Measurements from ENCODE around the gene ZFR2.
"Not testable (repeated sequence)": the region's sequence is repeated elsewhere in the genome, so short reads cannot be mapped to it uniquely, and the experiment has no call there.

The ZFR2 gene

DNA sequence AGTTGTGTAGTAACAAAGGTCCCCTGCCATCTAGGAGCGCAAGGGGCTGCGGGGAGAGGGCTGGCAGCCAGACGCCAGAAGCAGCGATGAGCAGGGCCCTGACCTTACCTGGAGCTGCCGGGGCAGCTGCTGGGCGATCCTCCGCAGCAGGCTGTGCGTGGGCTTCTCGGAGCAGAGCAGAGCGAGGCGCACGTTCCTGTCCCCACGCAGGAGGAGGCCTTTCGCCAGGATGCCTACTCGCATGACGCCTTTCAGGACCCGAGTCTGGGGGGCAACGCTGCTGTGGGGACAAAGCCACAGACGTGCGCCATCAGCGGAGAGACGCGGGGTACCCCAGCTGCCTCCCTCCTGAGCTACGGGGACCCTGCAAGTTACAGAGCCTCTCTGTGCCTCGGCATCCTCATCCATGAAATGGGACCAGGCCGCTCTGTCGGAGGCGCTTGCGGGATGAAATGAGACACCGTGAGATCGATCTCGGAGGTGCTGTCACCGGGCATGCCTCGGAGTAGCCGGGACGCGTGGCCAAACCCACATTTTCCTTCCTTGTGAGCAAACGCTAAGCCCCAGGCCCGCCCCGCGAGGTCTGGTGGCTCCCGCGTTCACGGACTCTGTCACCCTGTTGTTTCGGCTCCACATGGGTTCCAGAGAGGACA, 52.1 kb downstream of the ZFR2 start:
- TF ChIP-seq, protein P1, sequence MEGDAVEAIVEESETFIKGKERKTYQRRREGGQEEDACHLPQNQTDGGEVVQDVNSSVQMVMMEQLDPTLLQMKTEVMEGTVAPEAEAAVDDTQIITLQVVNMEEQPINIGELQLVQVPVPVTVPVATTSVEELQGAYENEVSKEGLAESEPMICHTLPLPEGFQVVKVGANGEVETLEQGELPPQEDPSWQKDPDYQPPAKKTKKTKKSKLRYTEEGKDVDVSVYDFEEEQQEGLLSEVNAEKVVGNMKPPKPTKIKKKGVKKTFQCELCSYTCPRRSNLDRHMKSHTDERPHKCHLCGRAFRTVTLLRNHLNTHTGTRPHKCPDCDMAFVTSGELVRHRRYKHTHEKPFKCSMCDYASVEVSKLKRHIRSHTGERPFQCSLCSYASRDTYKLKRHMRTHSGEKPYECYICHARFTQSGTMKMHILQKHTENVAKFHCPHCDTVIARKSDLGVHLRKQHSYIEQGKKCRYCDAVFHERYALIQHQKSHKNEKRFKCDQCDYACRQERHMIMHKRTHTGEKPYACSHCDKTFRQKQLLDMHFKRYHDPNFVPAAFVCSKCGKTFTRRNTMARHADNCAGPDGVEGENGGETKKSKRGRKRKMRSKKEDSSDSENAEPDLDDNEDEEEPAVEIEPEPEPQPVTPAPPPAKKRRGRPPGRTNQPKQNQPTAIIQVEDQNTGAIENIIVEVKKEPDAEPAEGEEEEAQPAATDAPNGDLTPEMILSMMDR (IDR thresholded peaks at IDR 0.05; ENCODE audit: insufficient read depth, missing control alignments) = no peak
- DNase-seq (ENCODE audit: insufficient read length, low spot score) (no peak), FAIRE-seq (no peak)

DNA sequence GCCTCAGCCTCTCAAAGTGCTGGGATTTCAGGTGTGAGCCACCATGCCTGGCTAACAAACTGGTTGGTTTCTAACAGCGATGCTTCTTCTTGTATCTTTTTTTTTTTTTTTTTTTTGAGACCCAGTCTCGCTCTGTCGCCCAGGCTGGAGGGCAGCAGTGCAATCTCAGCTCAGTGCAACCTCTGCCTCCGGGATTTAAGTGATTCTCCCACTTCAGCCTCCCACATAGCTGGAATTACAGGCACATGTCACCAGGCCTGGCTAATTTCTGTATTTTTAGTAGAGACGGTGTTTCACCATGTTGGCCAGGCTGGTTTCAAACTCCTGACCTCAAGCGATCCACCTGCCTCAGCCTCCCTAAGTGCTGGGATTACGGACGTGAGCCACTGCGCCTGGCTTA, 52.7 kb downstream of the ZFR2 start:
- FAIRE-seq = not testable (repeated sequence)

DNA sequence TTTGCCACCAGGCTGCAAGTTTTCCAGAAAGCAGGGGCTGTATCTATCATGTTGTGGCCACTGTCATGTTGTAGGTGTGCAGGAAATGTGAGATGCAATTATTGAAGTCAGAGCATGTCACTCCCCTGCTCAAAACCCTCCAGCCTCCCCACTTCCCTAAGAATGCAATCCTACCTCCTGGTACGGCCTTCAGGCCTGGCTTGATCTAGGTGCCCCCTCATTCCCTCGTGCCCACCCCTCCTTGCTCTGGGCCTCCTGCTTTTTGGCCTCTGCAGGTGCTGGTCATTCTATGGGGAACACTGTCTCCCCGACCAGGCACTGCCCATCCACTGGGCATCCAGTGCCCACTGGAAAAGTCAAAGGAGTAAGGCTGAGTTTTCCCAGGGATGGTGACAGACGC, 54.2 kb downstream of the ZFR2 start:
- DNase-seq (ENCODE audit: insufficient read length, low spot score) (no peak), FAIRE-seq (no peak)
- TF ChIP-seq, protein P1 (IDR thresholded peaks at IDR 0.05; ENCODE audit: insufficient read depth, missing control alignments) = no peak

More for the DNA sequence above, 52.7 kb downstream of the ZFR2 start:
- not testable (repeated sequence) for DNase-seq (ENCODE audit: insufficient read length, low spot score)

DNA sequence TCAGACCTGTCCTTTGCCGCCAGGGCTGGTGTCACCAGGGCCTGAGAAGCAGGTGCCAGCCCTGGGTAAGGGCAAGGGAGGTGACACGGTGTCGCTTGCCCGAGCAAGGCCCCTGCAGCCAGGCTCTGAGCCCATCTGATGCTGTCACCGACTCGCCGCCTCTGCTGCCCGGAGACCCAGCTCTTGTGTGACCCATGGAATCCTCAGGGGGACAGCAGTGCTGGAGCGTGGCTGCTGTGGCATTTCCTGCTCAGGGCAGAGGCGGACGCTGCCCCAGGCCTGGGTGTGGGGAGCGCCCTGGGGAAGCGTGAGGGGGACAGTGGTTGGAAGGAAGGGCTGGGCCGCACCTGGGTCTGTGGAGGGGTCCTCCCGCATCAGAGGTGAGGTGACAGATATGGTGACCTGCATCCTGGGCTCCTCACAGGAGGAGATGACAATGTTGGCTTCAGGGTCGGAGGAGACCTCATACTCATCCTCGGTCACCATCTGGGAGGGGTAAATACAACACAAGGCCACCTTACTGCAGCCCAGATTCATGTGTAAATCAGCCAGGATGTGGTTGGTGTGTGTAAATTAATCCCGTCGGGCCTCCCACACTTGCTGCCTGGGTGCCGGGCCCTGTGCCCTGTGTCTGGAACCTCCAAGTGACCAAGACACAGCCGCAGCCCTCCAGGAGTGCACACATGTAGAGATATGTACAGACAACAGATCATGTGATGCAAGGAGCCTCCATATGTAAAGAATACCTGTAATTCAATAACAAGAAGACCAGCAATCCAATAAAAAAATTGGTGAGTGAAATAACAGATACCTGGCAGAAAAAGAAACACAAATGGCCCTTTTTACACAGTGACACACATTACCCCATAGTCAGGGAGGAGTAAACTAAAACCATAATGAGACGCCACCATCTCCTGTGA, 55.1 kb downstream of the ZFR2 start:
- FAIRE-seq = no peak
- TF ChIP-seq, protein P1 (IDR thresholded peaks at IDR 0.05; ENCODE audit: insufficient read depth, missing control alignments) = no peak
- no peak for DNase-seq (ENCODE audit: insufficient read length, low spot score)

DNA sequence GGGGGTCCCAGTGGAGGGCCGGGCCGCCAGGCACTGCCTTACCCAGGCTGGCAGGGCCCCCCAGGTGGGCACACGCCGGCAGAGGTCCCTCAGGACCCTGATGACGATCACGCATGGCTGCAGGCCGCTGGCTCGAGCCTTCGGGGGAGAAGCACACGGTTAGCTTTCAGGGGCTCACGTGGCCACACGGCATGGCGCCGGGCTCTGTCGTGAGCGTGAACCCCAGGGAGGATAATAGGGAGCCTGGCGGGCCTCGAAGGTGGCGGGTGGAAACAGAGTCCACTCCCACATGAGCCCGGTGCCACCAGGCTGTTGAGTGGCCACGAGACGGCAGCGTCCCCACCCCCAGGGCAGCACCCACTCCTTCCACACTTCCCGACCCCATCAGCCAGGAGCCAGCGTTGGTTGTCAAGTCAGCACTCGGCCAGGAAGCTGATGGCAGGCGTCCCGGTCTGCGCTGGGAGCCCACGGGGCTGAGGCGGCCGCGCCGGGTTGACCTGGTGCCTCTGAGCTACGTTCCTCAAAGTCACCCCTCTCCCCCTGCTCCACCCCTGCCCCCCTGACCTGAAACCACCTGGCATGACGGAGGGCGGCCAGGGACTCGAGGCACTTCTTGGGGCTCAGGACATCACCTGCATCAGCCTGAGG, 58.0 kb downstream of the ZFR2 start:
- FAIRE-seq (no peak), DNase-seq (ENCODE audit: insufficient read length, low spot score) (no peak)
- TF ChIP-seq, protein P1 (IDR thresholded peaks at IDR 0.05; ENCODE audit: insufficient read depth, missing control alignments) = no peak

DNA sequence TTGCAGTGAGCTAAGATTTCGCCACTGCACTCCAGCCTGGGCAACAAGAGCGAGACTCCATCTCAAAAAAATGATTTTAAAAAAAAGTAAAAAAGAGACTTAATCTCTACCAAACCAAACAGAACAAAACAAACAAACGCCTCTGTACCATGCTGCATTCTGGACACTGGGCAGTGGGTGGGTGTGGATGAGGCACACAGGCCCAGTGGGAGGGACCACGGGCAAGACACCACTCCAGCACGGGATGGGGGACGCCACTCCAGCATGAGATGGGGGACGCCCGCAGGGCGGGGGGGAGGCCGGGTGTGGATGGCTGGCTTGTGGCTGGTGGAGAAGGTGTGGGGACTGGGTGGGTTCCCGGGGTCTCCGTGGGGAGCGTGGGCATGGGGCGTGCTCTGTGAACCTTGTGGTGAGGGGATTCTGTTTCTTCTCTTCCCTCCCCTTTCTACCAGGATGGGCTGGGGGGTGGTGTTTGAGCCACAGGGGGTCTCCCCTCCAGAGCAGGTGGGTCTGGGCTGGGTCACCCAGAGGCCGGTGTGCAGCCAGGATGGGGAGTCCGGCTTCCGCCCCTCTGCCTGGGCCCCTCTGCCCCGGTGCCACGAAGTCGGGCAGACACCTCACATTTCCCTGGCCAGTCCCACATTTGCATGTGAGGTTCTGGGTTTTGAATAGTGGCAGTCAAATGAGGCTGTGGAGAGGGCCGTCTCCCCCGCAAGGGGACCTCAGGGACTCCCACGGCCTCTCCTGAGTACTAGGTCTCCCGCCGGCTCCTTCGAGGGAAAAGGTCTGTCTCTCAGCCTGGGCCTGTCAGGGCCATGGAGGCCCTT, 58.7 kb downstream of the ZFR2 start:
- FAIRE-seq (no peak), DNase-seq (ENCODE audit: insufficient read length, low spot score) (no peak)
- TF ChIP-seq, protein P1 (IDR thresholded peaks at IDR 0.05; ENCODE audit: insufficient read depth, missing control alignments) = no peak
